TTC549 (cell line): ENCODE data around the gene FUT9.

ENCODE experiments used
- FAIRE-seq: peaks from 2 replicates; lab custom pipeline; 2012; peaks lifted over from hg19 to GRCh38; lab: Jason Lieb, UNC

The FUT9 gene

GRCh38 chr6:96015518-96016333 is at the start of gene FUT9:
TSS of gene FUT9 (plus strand) at chr6:96015974. CDS start at chr6:96203156, 187,182 bp downstream.
- FAIRE-seq: no peak

GRCh38 chr6:95967594-95967993 is 48.2 kb upstream of the FUT9 start:
- FAIRE-seq: no peak

GRCh38 chr6:95973976-95974375 is 41.8 kb upstream of the FUT9 start:
- no peak for FAIRE-seq

GRCh38 chr6:95978230-95978629 is 37.5 kb upstream of the FUT9 start:
- FAIRE-seq: no peak

- FAIRE-seq: no peak
Observed at GRCh38 chr6:95991906-95992305, 23.9 kb upstream of the FUT9 start.

- FAIRE-seq: no peak
Observed at GRCh38 chr6:95994151-95994550, 21.6 kb upstream of the FUT9 start.

GRCh38 chr6:95998133-95998532 is 17.6 kb upstream of the FUT9 start:
- FAIRE-seq: no peak

- no peak for FAIRE-seq
Observed at GRCh38 chr6:96001891-96002575, 13.7 kb upstream of the FUT9 start.

GRCh38 chr6:96002576-96002910 is 13.2 kb upstream of the FUT9 start:
- no peak for FAIRE-seq

- no peak for FAIRE-seq
Observed at GRCh38 chr6:96002912-96003311, 12.9 kb upstream of the FUT9 start.

GRCh38 chr6:96007663-96008062 is 8.1 kb upstream of the FUT9 start:
- FAIRE-seq: no peak

GRCh38 chr6:96013531-96013930 is 2.2 kb upstream of the FUT9 start:
- no peak for FAIRE-seq

- FAIRE-seq: no peak
Observed at GRCh38 chr6:96014846-96015517, 792 bp upstream of the FUT9 start.

GRCh38 chr6:96016334-96017069 is 728 bp downstream of the FUT9 start:
- FAIRE-seq: no peak

GRCh38 chr6:96017070-96017359 is 1.2 kb downstream of the FUT9 start:
- FAIRE-seq: no peak

GRCh38 chr6:96022225-96022624 is 6.5 kb downstream of the FUT9 start:
- no peak for FAIRE-seq

GRCh38 chr6:96032661-96033060 is 16.9 kb downstream of the FUT9 start:
- no peak for FAIRE-seq

GRCh38 chr6:96051555-96051954 is 35.8 kb downstream of the FUT9 start:
- no peak for FAIRE-seq

GRCh38 chr6:96058082-96058481 is 42.3 kb downstream of the FUT9 start:
- FAIRE-seq: no peak

- no peak for FAIRE-seq
Observed at GRCh38 chr6:96059586-96059985, 43.8 kb downstream of the FUT9 start.

- FAIRE-seq: no peak
Observed at GRCh38 chr6:96060249-96060648, 44.5 kb downstream of the FUT9 start.

- no peak for FAIRE-seq
Observed at GRCh38 chr6:96065213-96065612, 49.4 kb downstream of the FUT9 start.

GRCh38 chr6:96066376-96066775 is 50.6 kb downstream of the FUT9 start:
- no peak for FAIRE-seq
